HG03439 (cell line): ENCODE results near the gene PDZRN3.

ENCODE experiments used
- ATAC-seq: cut with Tn5 transposase; IDR thresholded peaks from one replicate; pipeline ENCODE4 v1.9.1; 2021; ENCODE audit warnings: mild to moderate bottlenecking, moderate library complexity; ENCODE audit not compliant: unreplicated experiment

PDZRN3 gene

GRCh38 chr3:73353649-73354217 is 271.0 kb downstream of the PDZRN3 start:
- ATAC-seq = no peak

DNA sequence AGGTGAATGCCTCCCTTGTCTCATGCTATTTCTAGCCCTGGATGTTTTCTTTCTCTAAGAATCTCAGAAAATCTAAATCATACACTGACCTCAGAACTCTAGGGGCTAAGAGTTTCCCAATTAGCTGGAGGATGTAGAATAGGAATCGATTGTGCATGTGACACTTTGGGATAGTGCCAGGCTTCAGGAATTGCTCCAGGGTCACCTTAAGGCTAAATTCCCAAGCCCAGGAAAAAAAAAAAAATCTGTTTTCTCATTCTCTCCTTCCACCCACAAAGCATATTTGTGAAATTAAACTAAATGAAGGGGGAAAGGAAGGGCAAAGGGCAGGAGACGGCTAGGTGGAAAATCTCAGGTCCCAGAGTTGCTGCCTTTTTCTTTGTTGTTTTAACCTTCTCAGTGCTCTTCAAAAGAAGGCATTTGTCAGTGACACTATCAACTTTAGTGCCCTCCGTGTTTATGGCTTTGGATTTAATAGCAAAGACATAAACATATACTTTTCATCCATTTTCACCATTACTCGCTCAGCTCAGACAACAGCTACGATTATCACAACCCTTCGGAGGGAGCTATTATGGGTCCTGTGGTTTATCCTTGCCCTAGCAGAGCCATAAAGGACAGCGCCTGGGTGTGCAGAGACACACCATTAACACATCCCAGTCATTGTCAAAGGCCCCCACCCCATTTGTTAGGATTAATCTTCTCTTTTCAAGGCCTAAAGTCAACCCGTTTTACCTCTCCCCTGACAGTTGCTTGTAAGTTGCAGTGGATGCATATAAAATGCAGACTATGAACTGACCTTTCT is 271.7 kb downstream of the PDZRN3 start:
- ATAC-seq = no peak

DNA sequence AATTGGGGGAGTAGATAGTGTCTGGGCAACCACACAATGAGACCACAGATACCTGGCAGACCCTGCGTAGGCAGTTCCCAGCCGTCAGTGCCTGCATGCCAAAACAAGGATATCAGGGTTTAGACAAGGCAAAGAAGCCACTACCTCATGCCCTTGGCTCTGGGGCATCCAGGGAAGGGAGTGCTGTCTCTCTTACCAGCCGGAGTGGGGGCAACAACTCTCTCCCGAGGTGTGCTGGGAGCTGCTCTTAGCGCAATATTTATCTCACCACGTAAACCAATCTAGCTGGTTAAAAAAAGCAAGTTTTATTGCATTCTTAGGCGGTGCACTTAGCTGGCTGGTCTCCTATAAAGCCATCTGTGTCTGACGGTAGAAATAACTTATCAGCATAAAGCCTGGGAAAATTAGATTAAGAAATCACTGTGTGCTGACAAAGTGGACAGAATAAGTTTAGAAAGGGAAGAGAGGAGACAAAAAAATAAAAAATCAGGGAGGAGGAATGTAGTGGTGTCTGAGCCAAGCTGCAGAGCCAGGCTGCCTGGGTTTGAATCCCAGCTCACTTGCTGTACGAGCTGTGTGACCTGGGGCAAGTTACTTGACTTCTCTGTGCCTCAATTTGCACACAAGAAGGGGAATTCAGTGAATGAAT is 273.2 kb downstream of the PDZRN3 start:
- ATAC-seq = no peak

- ATAC-seq = no peak
These were observed 273.7 kb downstream of the PDZRN3 start for GRCh38 chr3:73350996-73351395.

DNA sequence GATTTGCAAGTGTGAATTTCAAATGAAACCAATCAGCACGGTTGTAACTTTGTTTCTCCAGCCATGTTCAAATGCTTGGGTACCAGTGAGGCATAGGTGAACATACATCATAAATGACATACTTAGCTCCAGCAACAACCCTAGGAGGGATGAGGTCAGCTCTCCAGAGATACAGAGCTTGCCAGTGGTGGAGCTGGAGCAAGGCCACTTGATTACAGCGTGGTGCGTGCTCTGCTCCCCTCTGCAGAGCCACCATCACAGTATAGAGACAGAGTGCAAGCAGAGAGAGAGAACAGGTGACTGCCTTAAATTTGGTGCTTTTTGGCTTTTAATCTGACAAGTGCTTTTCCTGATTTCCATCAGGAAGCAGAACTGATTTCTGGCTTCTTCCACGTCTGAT is 275.1 kb downstream of the PDZRN3 start:
- ATAC-seq = no peak

DNA sequence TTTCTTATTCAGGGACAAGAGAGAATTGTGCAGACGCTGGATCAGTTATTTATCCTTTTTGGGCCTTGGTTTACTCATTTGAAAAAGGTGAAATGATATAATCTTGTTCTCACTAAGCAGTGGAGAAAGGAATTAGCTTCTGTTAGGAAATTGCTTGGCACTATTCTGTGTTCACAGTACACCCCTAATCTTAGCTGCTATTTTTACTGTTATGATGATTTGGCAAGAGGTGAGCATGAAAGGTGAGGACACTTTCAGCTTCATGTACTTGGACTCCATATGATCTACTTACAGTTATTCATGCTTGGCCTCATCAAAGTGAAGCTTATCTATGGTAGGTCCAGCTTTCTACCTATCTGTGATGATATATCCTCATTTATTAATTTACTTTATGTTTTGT is 282.7 kb downstream of the PDZRN3 start:
- ATAC-seq = no peak

- ATAC-seq = no peak
These were observed 283.3 kb downstream of the PDZRN3 start for GRCh38 chr3:73341272-73341935.

- no peak for ATAC-seq
These were observed 292.2 kb downstream of the PDZRN3 start for GRCh38 chr3:73332558-73332957.
